B cell (primary cell): ENCODE measurements around the gene KRT34. TPM values are rescaled to one million over a fixed set of nuclear protein-coding genes. Genes with fewer than 3 reads are reported as not detected.

Experiments used
- ATAC-seq: fragments of 200-7000 bp; cut with Tn5 transposase; one replicate; pipeline ENCODE4 v1.10.0; 2021; ENCODE audit warnings: low read depth, mild to moderate bottlenecking, moderate number of reproducible peaks, moderate library complexity
- CTCF ChIA-PET: fragments of 350-600 bp; sonication (Branson Sonifier 250); formaldehyde crosslinking; loops from one replicate; lab custom pipeline; 2021; ENCODE audit warnings: antibody characterized with exemption, inconsistent platforms; lab: Charles Lee
- POLR2A ChIA-PET: fragments of 350-600 bp; sonication (Branson Sonifier 250); formaldehyde crosslinking; loops from one replicate; lab custom pipeline; 2021; ENCODE audit warnings: antibody characterized with exemption; lab: Charles Lee
- DNase-seq: peaks from one replicate; pipeline ENCODE4 v3.0.0; 2013
- H2AFZ ChIP-seq: 2 replicates; pipeline ENCODE4 v1.6.1; 2012; ENCODE audit warnings: mild to moderate bottlenecking, low read depth, low read length; ENCODE audit not compliant: insufficient read depth, poor library complexity, severe bottlenecking
- H3K27ac ChIP-seq, 2 donors: 1 replicate in 1 of 2; 2 replicates in 1 of 2; pipeline ENCODE4 v1.5.1; 2012 to 2013; ENCODE audit warnings: low read length in 2 of 2, mild to moderate bottlenecking in 2 of 2, moderate library complexity in 1 of 2
- H3K27me3 ChIP-seq, 4 experiments: fragments of 200-600 bp in 1 of 4; sonication (generic) in 1 of 4; replicated peaks in 1 of 4; 1 replicate in 2 of 4; 2 replicates in 2 of 4; pipeline versions ENCODE4 v1.6.1 to v1.7.0; 2013 to 2016; ENCODE audit warnings: low read length in 3 of 4, mild to moderate bottlenecking in 2 of 4, mixed read lengths in 1 of 4, moderate library complexity in 1 of 4; ENCODE audit not compliant: insufficient read depth in 4 of 4, control insufficient read depth in 3 of 4; ENCODE audit errors: control extremely low read depth in 1 of 4
- H3K36me3 ChIP-seq, 2 experiments: replicated peaks in 1 of 2; 1 replicate in 1 of 2; 2 replicates in 1 of 2; pipeline versions ENCODE4 v1.6.1 to v1.7.1; 2013; ENCODE audit warnings: low read length in 1 of 2; ENCODE audit not compliant: insufficient read depth in 2 of 2, control insufficient read depth in 1 of 2; ENCODE audit errors: control extremely low read depth in 1 of 2, extremely low read depth in 1 of 2
- H3K4me1 ChIP-seq, 2 donors: fragments of 200-600 bp in 1 of 2; sonication (generic) in 1 of 2; 1 replicate in 1 of 2; 2 replicates in 1 of 2; pipeline versions ENCODE4 v1.5.1 to v1.6.1; 2013 to 2017; ENCODE audit warnings: low read length in 2 of 2; ENCODE audit not compliant: control insufficient read depth in 2 of 2, insufficient read depth in 2 of 2
- H3K4me2 ChIP-seq: replicated peaks from 2 replicates; pipeline ENCODE3; 2012; ENCODE audit warnings: mild to moderate bottlenecking, low read depth, low read length; ENCODE audit not compliant: poor library complexity, severe bottlenecking
- H3K4me3 ChIP-seq, 5 experiments: fragments of 200-600 bp in 1 of 5; sonication (generic) in 1 of 5; 1 replicate in 3 of 5; 2 replicates in 2 of 5; pipeline versions ENCODE4 v1.5.1 to v1.7.0; 2011 to 2016; ENCODE audit warnings: low read length in 4 of 5, mild to moderate bottlenecking in 4 of 5, low read depth in 2 of 5, control low read depth in 1 of 5, moderate library complexity in 1 of 5; ENCODE audit not compliant: insufficient read depth in 1 of 5; ENCODE audit errors: control extremely low read depth in 1 of 5, extremely low read depth in 1 of 5
- H3K79me2 ChIP-seq: fragments of 200-600 bp; sonication (generic); one replicate; pipeline ENCODE4 v1.6.0; 2016; ENCODE audit warnings: low read length; ENCODE audit not compliant: control insufficient read depth, insufficient read depth
- H3K9ac ChIP-seq: fragments of 200-600 bp; sonication (generic); 2 replicates; pipeline ENCODE4 v1.6.1; 2017; ENCODE audit warnings: mild to moderate bottlenecking, low read length, moderate library complexity
- H3K9me3 ChIP-seq, 3 donors: one replicate each; pipeline versions ENCODE4 v1.6.1 to v1.7.1; 2013; ENCODE audit warnings: low read length in 2 of 3; ENCODE audit not compliant: control insufficient read depth in 2 of 3, insufficient read depth in 1 of 3; ENCODE audit errors: control extremely low read depth in 1 of 3
- H4K20me1 ChIP-seq: 2 replicates; pipeline ENCODE4 v1.6.0; 2012; ENCODE audit warnings: mild to moderate bottlenecking, low read length; ENCODE audit not compliant: insufficient read depth, control insufficient read depth, poor library complexity, severe bottlenecking
- H3K27ac Mint-ChIP-seq: one replicate; pipeline ENCODE4 v1.8.0; 2021; ENCODE audit warnings: mixed read lengths
- H3K27me3 Mint-ChIP-seq: one replicate; pipeline ENCODE4 v1.8.0; 2021; ENCODE audit warnings: mixed read lengths
- H3K4me1 Mint-ChIP-seq: one replicate; pipeline ENCODE4 v1.8.0; 2021; ENCODE audit warnings: mixed read lengths
- H3K4me3 Mint-ChIP-seq: one replicate; pipeline ENCODE4 v1.8.0; 2021; ENCODE audit warnings: mixed read lengths
- H3K9me3 Mint-ChIP-seq: one replicate; pipeline ENCODE4 v1.8.0; 2022; ENCODE audit warnings: mixed read lengths; ENCODE audit not compliant: insufficient read depth
- CTCF ChIP-seq: fragments of 200-600 bp; IDR thresholded peaks from one replicate; pipeline ENCODE4 v1.8.0; 2022; ENCODE audit warnings: antibody characterized with exemption, mild to moderate bottlenecking
- EZH2 ChIP-seq: IDR thresholded peaks from 2 replicates; pipeline ENCODE4 v1.6.1; 2012; ENCODE audit warnings: borderline replicate concordance, low read depth, mild to moderate bottlenecking, moderate library complexity, low read length; ENCODE audit not compliant: insufficient read depth, poor library complexity, severe bottlenecking
- WGBS: methylation state at CpG from one replicate; pipeline ENCODE4 v1.1.5; 2013; ENCODE audit warnings: missing lambda C conversion rate; ENCODE audit not compliant: insufficient coverage; 5-methylcytosine and 5-hydroxymethylcytosine counted together
- intact Hi-C: fragments of 100-400 bp; cut with micrococcal nuclease; formaldehyde crosslinking; loops from one replicate; pipeline ENCODE4 v1.10.0; 2022
- polyA plus RNA-seq: library from polyadenylated mRNA; depleted of rRNA; stranded (reverse); fragments of >200 nt; gene quantifications from 2 replicates; pipeline ENCODE4 v1.2.3, GENCODE V29; 2012
- total RNA-seq, 2 donors: library from RNA; stranded (reverse); fragments of 120-200 nt in 1 of 2; gene quantifications; 1 replicate in 1 of 2; 2 replicates in 1 of 2; pipeline versions ENCODE4 v1.2.3 to v1.2.4, GENCODE V29; 2013 to 2022

Gene KRT34
- total and polyA plus RNA-seq, 2 donors (not counting 1 experiment from before 2014, with no cell fraction given) = not detected

- Mint-ChIP-seq H3K27me3 (peaks cover 24% of the 10 kb centered on the region), H3K4me3 (no peak overlapping the region), H3K27ac (no peak overlapping the region), H3K4me1 (no peaks in the 10 kb centered on the region), H3K9me3 (no peaks in the 10 kb centered on the region)
- intact Hi-C loops = no loop called here
- ATAC-seq (no peak), DNase-seq (no peak)
- ChIA-PET CTCF (no interaction called here), POLR2A (interaction anchor here (0.6 kb wide), 1 partner anchor 1011 kb away, joined by 4 read pairs; no protein-coding TSS in a partner anchor)
- no peak overlapping the region for H3K27ac ChIP-seq
- H3K27me3 ChIP-seq = peaks cover 0 to 7% (median 0%) of the 10 kb centered on the region in 4 experiments
- H3K79me2 ChIP-seq = no peaks in the 10 kb centered on the region
- H3K9ac ChIP-seq = no peak overlapping the region
- no peaks in the 10 kb centered on the region for H4K20me1 ChIP-seq
- no peak overlapping the region for H2AFZ ChIP-seq
- H3K36me3 ChIP-seq = no peaks in the 10 kb centered on the region
- TF ChIP-seq CTCF = no peak
- TF ChIP-seq EZH2 = no peak
- H3K4me2 ChIP-seq = no peak overlapping the region
- WGBS = 95% methylated on average over 10 of the region's 10 CpGs
- H3K4me1 ChIP-seq = no peaks in the 10 kb centered on the region
- H3K4me3 ChIP-seq = no peak overlapping the region
- no peaks in the 10 kb centered on the region for H3K9me3 ChIP-seq
Measured at GRCh38 chr17:41407226-41407625, 25.1 kb upstream of the KRT34 start.

- H3K9ac ChIP-seq = no peak overlapping the region
- H3K9me3 ChIP-seq = no peaks in the 10 kb centered on the region
- ChIA-PET CTCF (no interaction called here), POLR2A (no interaction called here)
- no peaks in the 10 kb centered on the region for H3K4me1 ChIP-seq
- ATAC-seq = no peak
- no peaks in the 10 kb centered on the region for H3K79me2 ChIP-seq
- H3K4me3 ChIP-seq = no peak overlapping the region
- H3K4me2 ChIP-seq = no peak overlapping the region
- intact Hi-C loops = no loop called here
- Mint-ChIP-seq H3K27me3 (peaks cover 28% of the 10 kb centered on the region), H3K4me3 (no peak overlapping the region), H3K27ac (no peak overlapping the region), H3K4me1 (no peaks in the 10 kb centered on the region), H3K9me3 (no peaks in the 10 kb centered on the region)
- no peak for TF ChIP-seq EZH2
- no peak for TF ChIP-seq CTCF
- H3K27me3 ChIP-seq = peaks cover 0 to 7% (median 0%) of the 10 kb centered on the region in 4 experiments
- H4K20me1 ChIP-seq = no peaks in the 10 kb centered on the region
- 40% methylated on average over 1 of the region's 5 CpGs for WGBS
- DNase-seq = no peak
- no peak overlapping the region for H2AFZ ChIP-seq
- H3K36me3 ChIP-seq = no peaks in the 10 kb centered on the region
- no peak overlapping the region for H3K27ac ChIP-seq
Measured at GRCh38 chr17:41406205-41406604, 24.1 kb upstream of the KRT34 start.
